ENCODE measurements around the gene USP38. TPM values are rescaled to one million over a fixed set of nuclear protein-coding genes. Genes with fewer than 3 reads are reported as not detected.
"Not testable (repeated sequence)": the region's sequence is repeated elsewhere in the genome, so short reads cannot be mapped to it uniquely, and the experiment has no call there.

USP38 gene
- total RNA-seq, 1 experiment from 2014 or later, result 18.6 TPM

GRCh38 chr4:143234153-143234552 lies 49.4 kb downstream of the USP38 start:
- Histone ChIP-seq H4K20me1 (ENCODE audit: insufficient read depth) (no peaks in the 10 kb centered on the region), H3K79me2 (ENCODE audit: insufficient read depth, low read length) (no peaks in the 10 kb centered on the region), H3K36me3 (ENCODE audit: control insufficient read depth in 1 of 2, insufficient read depth in 2 of 2, low read length in 2 of 2) (no peaks in the 10 kb centered on the region), H2AFZ (ENCODE audit: low read depth, low read length, poor library complexity, severe bottlenecking) (no peak overlapping the region), H3K4me1 (ENCODE audit: control insufficient read depth in 1 of 2, insufficient read depth in 2 of 2, low read length in 2 of 2) (no peaks in the 10 kb centered on the region), H3K4me2 (ENCODE audit: low read length) (no peak overlapping the region), H3K27me3 (ENCODE audit: insufficient read depth, low read length) (no peaks in the 10 kb centered on the region), H3K9me2 (ENCODE audit: insufficient read depth) (no peaks in the 10 kb centered on the region), H3K9me3 (ENCODE audit: control insufficient read depth in 1 of 2, insufficient read depth in 1 of 2, low read depth in 1 of 2, low read length in 2 of 2) (no peaks in the 10 kb centered on the region), H3K4me3 (replicated peaks in 1 of 2; ENCODE audit: low read depth in 1 of 2, low read length in 2 of 2) (no peak overlapping the region), H3K9ac (ENCODE audit: low read length) (no peak overlapping the region), H3K27ac (ENCODE audit: low read depth, low read length) (no peak overlapping the region)
- BruUV-seq (replicated peaks), result no TSS peak
- ChIA-PET RAD21 (ENCODE audit: low non-redundant PET in 1 of 2, low total read pairs in 2 of 2, uncharacterized antibody in 2 of 2, unreplicated experiment in 2 of 2) (no interaction called here), POLR2A (no interaction called here), CTCF (no interaction called here)
- TF ChIP-seq ATF3 (IDR thresholded peaks at IDR 0.05) (no peak), CTCF (IDR thresholded peaks at IDR 0.05 in 2 of 3, conservative IDR thresholded peaks at IDR 0.05 in 1 of 3; ENCODE audit: borderline replicate concordance in 1 of 3, insufficient read depth in 1 of 3, low read depth in 2 of 3, low read length in 2 of 3) (no peak), RAD21 (IDR thresholded peaks at IDR 0.05; ENCODE audit: low read depth) (no peak), SP1 (IDR thresholded peaks at IDR 0.05; ENCODE audit: low read depth) (no peak), SIN3A (IDR thresholded peaks at IDR 0.05; ENCODE audit: low read depth) (no peak), EZH2phosphoT487 (IDR thresholded peaks at IDR 0.05; ENCODE audit: borderline replicate concordance) (no peak), TCF7L2 (IDR thresholded peaks at IDR 0.05; ENCODE audit: borderline replicate concordance, extremely low read depth, insufficient read depth, insufficient read length) (no peak), CEBPB (IDR thresholded peaks at IDR 0.05; ENCODE audit: low read depth) (no peak), SRF (IDR thresholded peaks at IDR 0.05; ENCODE audit: low read depth) (no peak), ZBTB33 (IDR thresholded peaks at IDR 0.05; ENCODE audit: extremely low read depth, insufficient replicate concordance, low read length) (no peak), MAX (IDR thresholded peaks at IDR 0.05) (no peak), REST (IDR thresholded peaks at IDR 0.05; ENCODE audit: low read depth) (no peak), JUND (IDR thresholded peaks at IDR 0.05) (no peak), EGR1 (IDR thresholded peaks at IDR 0.05; ENCODE audit: low read depth) (no peak)
- no peak for ATAC-seq
- DNase-seq (ENCODE audit: low read depth, low spot score), result no peak
- intact Hi-C loops (cut with micrococcal nuclease), result no loop called here

GRCh38 chr4:143237195-143237594 lies 52.5 kb downstream of the USP38 start:
- POLR2A ChIA-PET; CTCF ChIA-PET; H3K9ac ChIP-seq (ENCODE audit: low read length); H3K79me2 ChIP-seq (ENCODE audit: insufficient read depth, low read length); H4K20me1 ChIP-seq (ENCODE audit: insufficient read depth); intact Hi-C loops (cut with micrococcal nuclease); H3K4me3 ChIP-seq (replicated peaks in 1 of 2; ENCODE audit: low read depth in 1 of 2, low read length in 2 of 2); BruUV-seq (replicated peaks); H3K4me1 ChIP-seq (ENCODE audit: control insufficient read depth in 1 of 2, insufficient read depth in 2 of 2, low read length in 2 of 2); ATAC-seq; H2AFZ ChIP-seq (ENCODE audit: low read depth, low read length, poor library complexity, severe bottlenecking); H3K4me2 ChIP-seq (ENCODE audit: low read length); H3K36me3 ChIP-seq (ENCODE audit: control insufficient read depth in 1 of 2, insufficient read depth in 2 of 2, low read length in 2 of 2); RAD21 ChIA-PET (ENCODE audit: low non-redundant PET in 1 of 2, low total read pairs in 2 of 2, uncharacterized antibody in 2 of 2, unreplicated experiment in 2 of 2); H3K27ac ChIP-seq (ENCODE audit: low read depth, low read length); DNase-seq (ENCODE audit: low read depth, low spot score); H3K9me3 ChIP-seq (ENCODE audit: control insufficient read depth in 1 of 2, insufficient read depth in 1 of 2, low read depth in 1 of 2, low read length in 2 of 2); H3K27me3 ChIP-seq (ENCODE audit: insufficient read depth, low read length); H3K9me2 ChIP-seq (ENCODE audit: insufficient read depth): not testable (repeated sequence)
